Glomerular visceral epithelial cell (primary cell): ENCODE measurements around the gene EOLA1.
"Not testable (repeated sequence)": the region's sequence is repeated elsewhere in the genome, so short reads cannot be mapped to it uniquely, and the experiment has no call there.

Experiments
- DNase-seq: peaks from one replicate; pipeline ENCODE4 v3.0.0-alpha.2; 2016; ENCODE audit errors: extremely low spot score

EOLA1 gene

GRCh38 chrX:149540621-149541520, at the start of gene EOLA1:
TSS of gene EOLA1 (plus strand) at chrX:149541012. CDS start at chrX:149545631, 4,619 bp downstream.
- DNase-seq: peak; percentile 94

- no peak for DNase-seq
Measured at GRCh38 chrX:149491812-149492211, 49.0 kb upstream of the EOLA1 start.

GRCh38 chrX:149493567-149494562, 46.9 kb upstream of the EOLA1 start:
- DNase-seq: peak; percentile 33

- DNase-seq: no peak
Measured at GRCh38 chrX:149494844-149495565, 45.8 kb upstream of the EOLA1 start.

- peak; percentile 78 for DNase-seq
Measured at GRCh38 chrX:149495573-149496071, 45.2 kb upstream of the EOLA1 start.

GRCh38 chrX:149497054-149497453, 43.8 kb upstream of the EOLA1 start:
- no peak for DNase-seq

GRCh38 chrX:149497626-149498025, 43.2 kb upstream of the EOLA1 start:
- DNase-seq: peak; percentile 44

GRCh38 chrX:149498767-149499166, 42.0 kb upstream of the EOLA1 start:
- no peak for DNase-seq

GRCh38 chrX:149499766-149500165, 41.0 kb upstream of the EOLA1 start:
- no peak for DNase-seq

- not testable (repeated sequence) for DNase-seq
Measured at GRCh38 chrX:149502923-149503322, 37.9 kb upstream of the EOLA1 start.

- peak; percentile 58 for DNase-seq
Measured at GRCh38 chrX:149503446-149503845, 37.4 kb upstream of the EOLA1 start.

GRCh38 chrX:149504226-149504914, 36.4 kb upstream of the EOLA1 start:
- peak; percentile 18 for DNase-seq

- DNase-seq: peak; percentile 82
Measured at GRCh38 chrX:149504915-149505651, 35.7 kb upstream of the EOLA1 start, which contains the start of gene IDS. TSS of gene IDS (minus strand) at chrX:149505306. CDS start at chrX:149505137, 169 bp downstream.

- DNase-seq: no peak
Measured at GRCh38 chrX:149505671-149506070, 35.1 kb upstream of the EOLA1 start.

GRCh38 chrX:149506349-149506748, 34.5 kb upstream of the EOLA1 start:
- DNase-seq: no peak

- DNase-seq: no peak
Measured at GRCh38 chrX:149508467-149508866, 32.3 kb upstream of the EOLA1 start.

- DNase-seq: no peak
Measured at GRCh38 chrX:149510386-149510785, 30.4 kb upstream of the EOLA1 start.

GRCh38 chrX:149511081-149511480, 29.7 kb upstream of the EOLA1 start:
- no peak for DNase-seq

- DNase-seq: peak; percentile 51
Measured at GRCh38 chrX:149512225-149512885, 28.5 kb upstream of the EOLA1 start.
